NCI-H146 treated with DMSO at 0.1 percent for 48 hours (cell line): ENCODE results near the gene TBC1D1.
"Not testable (repeated sequence)": the region's sequence is repeated elsewhere in the genome, so short reads cannot be mapped to it uniquely, and the experiment has no call there.

ENCODE experiments used
- DNase-seq: peaks from one replicate; lab custom pipeline; 2025; ENCODE audit not compliant: unreplicated experiment; lab: John Stamatoyannopoulos, UW

TBC1D1 gene

DNA sequence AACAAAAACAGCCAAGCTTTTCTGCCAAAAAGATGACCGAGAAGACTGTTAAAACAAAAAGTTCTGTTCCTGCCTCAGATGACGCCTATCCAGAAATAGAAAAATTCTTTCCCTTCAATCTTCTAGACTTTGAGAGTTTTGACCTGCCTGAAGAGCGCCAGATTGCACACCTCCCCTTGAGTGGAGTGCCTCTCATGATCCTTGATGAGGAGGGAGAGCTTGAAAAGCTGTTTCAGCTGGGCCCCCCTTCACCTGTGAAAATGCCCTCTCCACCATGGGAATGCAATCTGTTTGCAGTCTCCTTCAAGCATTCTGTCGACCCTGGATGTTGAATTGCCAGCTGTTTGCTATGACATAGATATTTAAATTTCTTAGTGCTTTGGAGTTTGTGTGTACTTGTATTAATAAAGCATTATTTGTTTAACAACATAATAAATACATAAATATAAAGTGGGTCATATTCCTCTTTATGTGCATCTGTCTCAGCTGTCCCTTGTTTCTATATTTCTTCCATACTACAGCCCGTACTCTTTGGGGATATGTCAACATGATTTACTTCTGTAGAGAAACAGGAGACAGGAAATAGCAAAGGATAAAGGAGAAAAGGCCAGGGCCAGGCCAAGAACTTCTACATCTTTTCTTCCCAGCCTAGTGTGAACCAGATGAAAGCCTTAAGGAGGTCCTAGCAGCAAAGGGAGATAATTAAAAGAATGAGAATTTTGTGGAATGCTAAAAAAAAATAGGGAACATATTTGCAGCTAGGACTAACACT is 70.0 kb downstream of the TBC1D1 start:
- DNase-seq = no peak

DNA sequence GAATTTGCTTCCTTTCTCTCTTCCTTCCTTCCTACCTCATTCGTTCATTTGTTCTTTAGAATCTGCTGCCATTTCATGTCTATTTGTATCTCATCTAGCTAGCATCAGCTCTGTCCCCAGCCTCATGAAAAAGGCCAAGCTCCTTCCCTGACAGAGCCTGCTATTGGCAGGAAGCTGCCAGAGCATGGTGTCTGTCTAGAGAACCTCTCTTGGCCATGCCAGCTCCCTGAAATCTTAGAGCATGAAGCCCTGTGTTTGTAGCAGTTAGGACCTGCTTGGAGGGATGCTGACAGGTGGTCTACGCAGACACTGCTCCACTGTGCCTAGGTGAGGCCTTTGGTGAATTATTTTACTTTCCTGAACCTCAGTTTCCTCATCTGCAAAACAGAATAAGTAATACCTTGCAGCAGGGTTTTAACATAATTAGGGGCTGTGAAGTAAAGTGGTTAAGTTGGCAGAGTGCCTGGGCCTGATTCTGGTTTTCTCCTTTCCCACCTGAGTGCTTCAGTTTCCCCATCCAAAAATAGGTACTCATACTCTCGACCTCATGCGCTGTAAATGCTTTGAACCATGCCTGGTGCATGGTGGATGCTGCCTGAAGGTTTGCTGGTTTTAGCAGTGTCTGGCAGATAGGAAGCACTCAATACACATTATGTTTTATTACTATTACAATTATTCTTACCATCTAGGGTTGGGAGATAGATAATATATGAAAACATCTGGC is 74.0 kb downstream of the TBC1D1 start:
- no peak for DNase-seq

GRCh38 chr4:37966044-37966443 is 75.2 kb downstream of the TBC1D1 start:
- DNase-seq = no peak

- DNase-seq = no peak
These were observed 76.9 kb downstream of the TBC1D1 start for GRCh38 chr4:37967736-37968135.

DNA sequence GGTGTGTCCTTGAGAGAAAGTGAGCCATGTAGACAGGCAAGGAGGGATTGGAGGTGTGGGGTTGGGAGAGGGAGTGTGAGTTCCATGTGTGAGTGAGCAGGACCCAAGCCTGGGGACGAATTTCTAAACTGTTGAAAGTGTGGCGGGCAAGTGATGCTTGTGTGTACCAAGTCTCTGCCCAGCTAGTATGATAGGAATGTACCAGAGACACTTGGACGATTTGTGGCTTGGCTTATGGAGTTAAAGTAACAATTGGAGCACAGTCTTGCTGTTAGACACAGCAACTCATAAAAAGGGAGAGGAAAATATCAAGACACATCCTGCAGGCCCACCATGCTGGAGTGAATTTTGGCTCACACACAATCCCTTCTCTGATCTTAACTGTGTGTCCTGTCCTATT is 77.9 kb downstream of the TBC1D1 start:
- no peak for DNase-seq

GRCh38 chr4:37970702-37971101 is 79.8 kb downstream of the TBC1D1 start:
- DNase-seq = no peak

DNA sequence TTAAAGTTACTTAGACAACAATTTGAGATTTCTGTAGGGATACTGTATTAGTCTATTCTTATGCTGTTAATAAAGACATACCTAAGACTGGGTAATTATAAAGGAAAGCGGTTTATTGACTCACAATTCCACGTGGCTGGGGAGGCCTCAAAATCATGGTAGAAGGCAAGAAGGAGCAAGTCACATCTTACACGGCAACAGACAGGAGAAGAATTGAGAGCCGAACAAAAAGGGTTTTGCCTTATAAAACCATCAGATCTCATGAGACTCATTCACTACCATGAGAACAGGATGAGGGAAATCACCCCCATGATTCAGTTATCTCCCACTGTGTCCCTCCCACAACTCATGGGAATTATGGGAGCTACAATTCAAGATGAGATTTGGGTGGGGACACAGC is 80.3 kb downstream of the TBC1D1 start:
- DNase-seq = no peak

DNA sequence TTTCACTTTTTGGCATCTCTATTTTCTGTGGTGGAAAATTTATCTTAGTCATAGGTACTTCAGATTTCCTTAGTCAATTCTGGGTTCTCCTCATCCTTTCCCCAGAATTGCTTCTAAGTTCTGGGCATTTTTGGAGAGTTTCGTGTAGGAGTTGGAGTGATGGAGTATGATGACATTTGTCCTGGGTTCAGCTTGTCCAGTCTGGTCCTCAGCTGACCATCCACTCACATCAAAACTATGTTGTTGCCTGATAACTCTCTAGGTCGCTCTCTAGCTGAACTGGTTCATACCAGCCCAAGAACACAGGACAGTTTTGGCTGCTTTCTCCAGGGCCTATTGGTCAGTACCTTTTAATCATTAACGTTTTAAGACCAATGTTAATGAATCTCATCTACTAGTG is 82.6 kb downstream of the TBC1D1 start:
- DNase-seq = no peak

GRCh38 chr4:37975321-37975822 is 84.5 kb downstream of the TBC1D1 start:
- not testable (repeated sequence) for DNase-seq

DNA sequence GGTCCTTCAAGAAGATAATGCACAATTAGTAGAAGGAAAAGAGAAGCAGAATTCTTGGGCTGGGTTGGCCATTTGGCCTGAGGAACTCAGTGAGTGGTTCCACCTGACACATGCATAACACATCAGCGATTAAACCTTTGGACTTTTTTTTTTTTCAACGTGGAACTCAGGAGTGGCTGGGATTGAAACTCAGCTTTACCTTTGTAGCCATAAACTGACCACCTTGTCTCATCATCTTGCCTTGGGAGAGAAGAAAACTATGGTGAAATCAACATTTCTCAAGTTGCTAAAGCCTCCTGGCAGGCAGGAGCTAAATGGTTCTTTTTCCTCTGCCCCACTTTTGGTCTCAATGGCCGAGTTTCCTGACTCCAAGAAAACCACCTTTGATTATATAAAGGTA is 85.6 kb downstream of the TBC1D1 start:
- DNase-seq = no peak

DNA sequence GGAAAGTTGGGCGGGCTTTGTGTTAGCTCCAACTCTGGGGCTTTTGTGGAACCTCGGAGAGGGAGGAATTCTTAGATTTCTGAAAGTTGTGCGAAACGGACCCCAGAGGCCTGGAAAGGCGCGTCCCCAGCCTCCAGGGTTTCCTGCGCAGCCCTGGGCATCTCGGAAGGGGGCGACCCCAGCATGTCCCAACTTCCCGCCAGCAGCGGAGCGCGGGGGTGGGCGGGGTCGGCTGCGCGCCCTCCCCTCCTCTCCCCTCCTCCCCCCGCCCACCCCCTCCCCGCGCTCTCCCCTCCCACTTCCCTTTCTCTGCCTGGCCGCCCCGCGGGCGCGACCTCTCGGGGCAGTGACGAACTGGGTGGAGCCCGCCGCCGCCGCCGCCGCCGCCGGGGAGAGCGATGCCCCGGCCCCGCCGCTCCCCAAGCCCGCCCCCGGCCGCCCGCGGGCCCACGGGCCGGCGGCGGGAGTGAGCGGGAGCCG is 86.1 kb downstream of the TBC1D1 start:
- DNase-seq = peak; percentile 66

GRCh38 chr4:37977471-37978247 is 86.8 kb downstream of the TBC1D1 start:
- no peak for DNase-seq

DNA sequence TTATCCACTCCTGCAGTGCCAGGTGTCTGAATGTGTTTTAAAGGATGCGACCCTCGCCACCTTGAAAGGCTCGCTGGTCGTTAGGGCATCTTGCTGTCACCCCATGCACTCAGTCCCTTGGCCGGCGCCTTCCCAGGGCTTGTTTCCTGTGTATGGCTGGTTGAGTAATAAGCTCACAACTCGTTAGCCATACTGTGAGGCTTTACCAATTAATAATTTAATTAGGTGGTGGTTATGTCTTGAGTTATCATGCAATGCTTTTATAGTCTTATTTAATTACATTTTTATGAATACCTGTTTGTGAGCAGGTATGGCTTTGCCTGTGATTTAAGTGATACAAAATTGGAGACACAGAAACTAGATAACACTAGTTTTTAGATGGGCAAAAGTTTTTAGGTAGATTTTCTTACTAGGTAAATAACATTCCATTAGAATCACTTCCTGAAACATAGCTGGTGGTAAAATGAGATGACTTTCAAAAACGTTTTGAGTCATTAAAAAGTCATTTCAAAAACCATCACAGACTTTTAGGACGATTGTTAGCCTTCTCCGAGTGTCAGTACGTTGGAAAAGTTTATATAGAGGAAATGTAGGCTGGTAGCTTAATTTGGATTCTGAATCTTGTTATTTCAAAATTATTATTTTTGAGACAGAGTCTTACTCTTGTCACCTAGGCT is 87.5 kb downstream of the TBC1D1 start:
- DNase-seq = no peak

GRCh38 chr4:37980246-37980645 is 89.4 kb downstream of the TBC1D1 start:
- DNase-seq = no peak

DNA sequence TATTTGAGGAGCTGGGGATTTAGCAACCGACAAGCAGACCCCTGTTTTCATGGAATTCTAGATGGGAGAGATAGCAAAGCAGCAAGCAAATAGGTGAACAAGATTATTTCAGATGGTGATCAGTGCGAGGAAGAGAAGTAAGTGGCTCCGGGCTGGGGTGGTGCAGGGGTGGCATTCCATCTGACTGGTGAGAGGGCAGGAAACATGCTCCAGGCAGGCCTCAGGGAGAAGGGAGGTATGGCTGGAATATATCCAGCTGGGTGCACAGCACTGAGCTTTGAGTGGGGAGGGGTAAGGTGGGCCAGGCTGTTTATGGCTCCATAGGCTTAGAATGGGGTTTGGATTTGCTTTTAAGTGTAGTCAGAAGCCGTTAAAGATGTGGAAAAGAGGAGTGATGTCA is 90.5 kb downstream of the TBC1D1 start:
- DNase-seq = no peak

DNA sequence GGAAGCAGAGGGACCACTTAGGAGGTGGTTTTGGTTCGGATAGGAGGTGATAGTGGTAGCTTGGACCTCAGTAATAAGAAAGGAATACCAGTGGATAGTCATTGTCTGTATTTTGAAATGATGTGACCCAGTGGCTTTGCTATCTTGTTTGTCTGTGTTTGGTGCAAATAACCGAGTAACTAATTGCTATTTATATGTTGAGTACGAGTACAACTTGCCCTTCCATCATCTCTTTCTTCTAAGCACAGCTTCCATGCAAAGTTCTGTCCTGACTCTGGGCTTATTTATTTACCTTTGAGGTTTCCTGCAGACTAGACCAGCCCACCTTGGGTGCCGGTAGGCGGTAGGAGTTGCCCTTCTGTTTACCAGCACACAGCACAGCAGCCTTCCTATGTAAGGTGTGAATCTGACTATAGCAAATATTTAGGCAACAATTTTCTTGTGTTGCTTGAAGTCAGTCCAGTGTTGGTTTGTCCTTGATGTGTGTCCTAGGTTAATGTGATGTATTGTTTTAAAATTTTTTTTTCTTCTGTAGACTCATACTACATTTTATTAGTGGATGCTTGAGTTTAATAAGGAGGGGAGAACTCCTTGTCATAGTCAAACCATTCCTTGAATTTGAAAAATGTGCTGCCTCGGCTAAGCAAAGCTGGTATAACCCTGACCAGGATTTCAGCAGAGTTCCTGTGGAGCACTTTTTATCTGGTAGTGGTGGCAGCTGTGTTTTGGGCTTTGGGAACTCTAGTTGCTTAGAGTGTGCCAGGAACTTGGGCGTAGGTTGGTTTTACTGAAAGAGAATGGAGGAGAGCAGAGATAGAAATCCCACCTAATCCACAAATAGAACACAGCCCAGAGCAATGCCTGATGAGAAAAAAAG is 91.2 kb downstream of the TBC1D1 start:
- DNase-seq = no peak

DNA sequence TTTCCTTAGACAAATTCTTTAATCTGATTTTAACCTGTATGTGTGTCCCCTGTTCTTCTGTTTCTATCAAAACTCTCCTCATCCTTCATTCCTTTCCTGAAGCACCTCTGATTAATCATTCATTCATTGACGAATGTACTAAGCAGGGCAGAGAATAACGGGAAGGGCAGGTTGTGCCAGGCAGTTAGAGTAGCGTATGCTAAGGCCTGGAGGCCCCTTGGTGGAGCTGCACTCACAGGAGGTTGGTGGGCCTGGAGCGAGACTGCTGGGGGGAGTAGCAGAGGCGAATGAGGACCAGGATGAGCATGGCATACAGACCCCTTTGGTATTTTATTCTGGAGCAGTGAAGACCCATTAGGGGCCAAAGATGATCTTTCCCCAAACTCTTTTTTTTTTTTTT is 91.9 kb downstream of the TBC1D1 start:
- no peak for DNase-seq

DNA sequence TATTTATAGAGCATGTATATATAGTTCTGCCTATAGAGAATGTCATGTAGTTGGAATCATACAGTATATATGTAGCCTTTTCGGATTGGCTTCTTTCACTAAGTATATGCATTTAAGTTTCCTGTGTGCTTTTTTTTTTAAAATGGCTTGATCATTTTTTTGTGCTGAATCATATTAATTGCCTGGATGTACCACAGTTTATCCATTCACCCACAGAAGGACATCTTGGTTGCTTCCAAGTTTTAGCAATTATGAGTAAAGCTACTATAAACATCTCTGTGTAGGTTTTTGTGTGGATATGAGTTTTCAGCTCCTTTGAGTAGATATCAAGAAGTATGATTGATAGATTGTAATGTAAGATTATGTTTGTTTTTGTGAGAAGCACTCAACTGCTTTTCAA is 93.1 kb downstream of the TBC1D1 start:
- no peak for DNase-seq

DNA sequence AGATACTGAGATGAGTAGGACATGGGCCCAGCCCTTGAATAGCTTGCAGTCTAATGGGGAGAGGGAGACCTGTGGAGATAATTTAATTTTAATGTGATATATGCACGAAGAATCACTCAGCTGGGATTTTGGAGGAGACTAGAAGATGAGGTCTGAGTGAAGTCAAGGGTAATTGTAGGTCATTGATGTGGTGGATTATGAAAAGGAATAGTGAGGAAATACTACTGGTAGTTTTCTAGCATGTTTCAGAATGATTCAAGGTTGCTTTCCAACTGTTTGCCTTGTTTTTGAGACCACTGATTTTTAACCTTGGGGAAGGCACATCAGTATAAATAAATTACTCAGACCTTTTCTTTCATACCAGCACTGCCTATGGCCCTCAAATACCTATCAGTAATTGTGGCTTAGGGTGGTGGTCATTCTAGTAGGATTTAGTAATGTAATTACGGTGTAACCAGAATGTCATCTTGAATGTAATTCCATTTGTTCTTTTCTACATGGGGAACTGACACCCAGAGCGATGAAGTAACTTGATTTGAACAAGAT is 94.9 kb downstream of the TBC1D1 start:
- DNase-seq = no peak

DNA sequence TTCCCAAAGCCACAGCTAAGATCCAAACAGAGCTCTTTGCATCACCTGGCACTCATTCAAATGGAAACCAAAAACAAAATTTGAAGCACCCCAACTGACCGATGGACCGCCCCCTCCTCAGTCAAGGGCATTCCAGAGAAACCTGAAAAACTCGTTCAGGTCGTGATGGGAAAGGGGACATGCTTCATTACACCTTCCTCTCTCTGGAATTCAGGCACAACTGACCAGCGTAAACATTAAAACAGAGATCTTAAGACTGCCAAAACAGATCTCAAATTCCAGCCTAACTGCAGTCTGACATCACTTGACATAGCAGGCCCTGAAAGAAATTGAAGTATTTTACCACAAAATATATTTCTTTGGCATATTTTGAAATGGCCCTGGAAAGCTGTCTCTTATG is 97.8 kb downstream of the TBC1D1 start:
- no peak for DNase-seq
